Pancreas (tissue), 10 donors: Measurements from ENCODE around the gene SMU1. TPM values are rescaled to one million over a fixed set of nuclear protein-coding genes. Genes with fewer than 3 reads are reported as not detected.

Experiments
- ATAC-seq, 4 donors: fragments of 200-7000 bp; cut with Tn5 transposase; one replicate each; pipeline versions ENCODE4 v1.8.0 to v1.9.1; 2020; ENCODE audit warnings: mild to moderate bottlenecking in 4 of 4, moderate library complexity in 4 of 4
- DNase-seq, 6 donors: peaks; one replicate each; pipeline ENCODE4 v3.0.0-alpha.2; 2020
- FAIRE-seq: peaks from 2 replicates; lab custom pipeline; 2012; peaks lifted over from hg19 to GRCh38; lab: Jason Lieb, UNC
- H3K27ac ChIP-seq, 4 donors: fragments of 200-600 bp; sonication (generic); 1 replicate in 3 of 4; 2 replicates in 1 of 4; pipeline versions ENCODE4 v1.5.0 to v1.8.0; 2020
- H3K27me3 ChIP-seq, 4 donors: fragments of 200-600 bp; one replicate each; pipeline ENCODE4 v1.8.0; 2021
- H3K36me3 ChIP-seq, 3 donors: fragments of 200-600 bp; sonication (generic) in 1 of 3; one replicate each; pipeline versions ENCODE4 v1.5.0 to v1.8.0; 2020 to 2021
- H3K4me1 ChIP-seq, 3 donors: fragments of 200-600 bp; one replicate each; pipeline ENCODE4 v1.8.0; 2021
- H3K4me3 ChIP-seq, 4 donors: fragments of 200-600 bp; sonication (generic) in 2 of 4; one replicate each; pipeline versions ENCODE4 v1.5.0 to v1.8.0; 2020 to 2021
- H3K9me3 ChIP-seq, 4 donors: fragments of 200-600 bp; one replicate each; pipeline ENCODE4 v1.8.0; 2021
- WGBS, 2 donors: extraction: QIAGEN DNeasy Blood & Tissue Kit; methylation state at CpG; one replicate each; pipeline ENCODE4 v1.1.7; 2013; 5-methylcytosine and 5-hydroxymethylcytosine counted together
- intact Hi-C, 3 donors: fragments of 100-400 bp; cut with DNase I; formaldehyde crosslinking; loops; one replicate each; pipeline versions ENCODE4 v1.11.1 to v1.14.2; 2022
- polyA plus RNA-seq, 2 donors: library from polyadenylated mRNA; stranded (reverse); fragments of 200-250 nt; gene quantifications; one replicate each; pipeline ENCODE4 v1.2.3, GENCODE V29; 2013
- total RNA-seq, 6 donors: library from RNA; stranded (reverse); fragmentation: NEBNext Ultra II Directional in 4 of 6; extraction: Animal tissue kit (Norgen Biotek cat#: 25700) in 4 of 6; gene quantifications; one replicate each; pipeline versions ENCODE4 v1.2.1 to v1.2.4, GENCODE V29; 2021 to 2023
- TF ChIP-seq, protein P1 (sequence below), 4 donors: fragments of 200-600 bp; sonication (generic) in 3 of 4; IDR thresholded peaks; one replicate each; pipeline versions ENCODE4 v1.5.0 to v1.8.0; 2021; ENCODE audit warnings: antibody characterized with exemption in 4 of 4
- donor health status: healthy with polysubstance abuse.
- donor health status: DM: no; HTN: no; CAD: no; lungs with moderate emphysema.
- donor health status: DM: no; HTN: no; CAD: no.
- donor health status: control.
- donor health status: control.
- donor health status: Bipolar disorder and iron deficiency.
- donor health status: DM: yes; HTN: yes; CAD: no.
- donor health status: DM: no; HTN: no; CAD: no.
- donor health status: DM: no; HTN: no; CAD: no.
- donor health status: DM: yes; HTN: yes; CAD: no.

SMU1 gene
- total and polyA plus RNA-seq, 8 donors, result 3.5 to 10.3 (median 6.6) TPM

DNA sequence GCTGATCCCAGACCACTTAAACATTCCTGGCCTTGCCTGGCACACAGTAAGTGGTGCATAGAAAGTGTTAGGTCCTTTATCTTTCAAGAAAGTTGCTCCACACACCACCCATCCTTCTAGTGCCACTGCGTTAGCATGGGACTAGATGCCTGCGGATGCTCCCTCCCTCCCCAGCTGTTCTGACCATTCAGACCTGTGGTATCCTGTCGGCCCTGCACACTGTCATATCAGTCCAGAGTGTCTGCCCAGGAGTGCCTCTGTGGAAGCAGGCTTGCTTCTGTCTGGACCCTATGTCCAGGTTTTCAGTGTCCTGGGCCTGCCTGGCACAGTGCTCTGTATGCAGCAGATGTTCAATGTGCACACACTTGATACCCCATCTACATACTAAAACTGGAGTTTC is 38.3 kb upstream of the SMU1 start:
- FAIRE-seq, result no peak
- Histone ChIP-seq H3K4me3 (no peak overlapping the region), H3K27ac (no peak overlapping the region), H3K9me3 (no peaks in the 10 kb centered on the region), H3K4me1 (no peaks in the 10 kb centered on the region), H3K27me3 (no peaks in the 10 kb centered on the region), H3K36me3 (peaks cover 0 to 57% (median 2%) of the 10 kb centered on the region in 3 donors)
- TF ChIP-seq, protein P1, sequence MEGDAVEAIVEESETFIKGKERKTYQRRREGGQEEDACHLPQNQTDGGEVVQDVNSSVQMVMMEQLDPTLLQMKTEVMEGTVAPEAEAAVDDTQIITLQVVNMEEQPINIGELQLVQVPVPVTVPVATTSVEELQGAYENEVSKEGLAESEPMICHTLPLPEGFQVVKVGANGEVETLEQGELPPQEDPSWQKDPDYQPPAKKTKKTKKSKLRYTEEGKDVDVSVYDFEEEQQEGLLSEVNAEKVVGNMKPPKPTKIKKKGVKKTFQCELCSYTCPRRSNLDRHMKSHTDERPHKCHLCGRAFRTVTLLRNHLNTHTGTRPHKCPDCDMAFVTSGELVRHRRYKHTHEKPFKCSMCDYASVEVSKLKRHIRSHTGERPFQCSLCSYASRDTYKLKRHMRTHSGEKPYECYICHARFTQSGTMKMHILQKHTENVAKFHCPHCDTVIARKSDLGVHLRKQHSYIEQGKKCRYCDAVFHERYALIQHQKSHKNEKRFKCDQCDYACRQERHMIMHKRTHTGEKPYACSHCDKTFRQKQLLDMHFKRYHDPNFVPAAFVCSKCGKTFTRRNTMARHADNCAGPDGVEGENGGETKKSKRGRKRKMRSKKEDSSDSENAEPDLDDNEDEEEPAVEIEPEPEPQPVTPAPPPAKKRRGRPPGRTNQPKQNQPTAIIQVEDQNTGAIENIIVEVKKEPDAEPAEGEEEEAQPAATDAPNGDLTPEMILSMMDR (IDR thresholded peaks at IDR 0.05), result no peak
- WGBS, 2 donors, result 91 to 95% methylated on average over 3 of the region's 3 CpGs
- no peak for ATAC-seq
- intact Hi-C loops, result no loop called here
- DNase-seq, result peak in 1 of 6 donors; percentile 19

DNA sequence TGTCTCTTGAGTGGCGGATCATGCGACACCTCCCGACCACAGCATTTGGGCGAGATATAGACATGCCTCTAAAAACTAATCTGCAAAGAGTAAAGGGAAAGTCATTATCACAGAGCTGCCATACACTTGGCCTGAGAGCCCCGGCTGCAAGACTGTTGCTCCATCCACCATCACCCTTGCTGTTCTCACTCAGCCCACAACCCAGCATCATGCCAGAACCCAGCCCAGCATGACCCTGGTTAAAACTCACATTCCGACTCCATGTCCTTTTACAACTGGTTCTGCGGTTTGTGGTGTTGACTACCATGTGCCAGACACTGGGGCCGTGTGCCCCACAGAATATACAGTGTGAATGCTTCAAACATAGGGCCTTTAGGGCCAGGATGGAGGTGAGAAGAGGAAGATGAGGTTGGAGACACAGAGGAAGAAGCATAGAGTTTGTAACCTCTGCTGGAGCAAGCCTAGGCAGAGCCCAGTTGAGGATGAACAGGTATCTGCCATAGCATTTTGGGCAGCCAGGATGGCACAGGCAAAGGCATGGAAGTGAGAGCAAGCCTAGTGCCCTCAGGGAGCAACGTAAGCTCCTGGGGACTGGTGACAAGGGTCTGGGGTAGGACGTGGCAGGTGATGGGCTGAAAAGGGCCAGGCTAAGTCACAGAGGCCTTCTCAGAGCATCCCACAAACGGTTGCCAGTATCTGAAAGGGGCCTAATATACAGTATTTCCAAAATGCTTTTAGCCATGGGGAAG is 37.5 kb upstream of the SMU1 start:
- no peak for FAIRE-seq
- intact Hi-C loops, result no loop called here
- WGBS, 2 donors, result 90 to 92% methylated on average over 11 of the region's 11 CpGs
- no peaks in the 10 kb centered on the region for H3K4me1 ChIP-seq
- no peak overlapping the region for H3K27ac ChIP-seq
- DNase-seq, result peak in 1 of 6 donors; percentile 15
- TF ChIP-seq, protein P1 (IDR thresholded peaks at IDR 0.05), result no peak
- peaks cover 0 to 50% (median 2%) of the 10 kb centered on the region in 3 donors for H3K36me3 ChIP-seq
- no peaks in the 10 kb centered on the region for H3K9me3 ChIP-seq
- no peak overlapping the region for H3K4me3 ChIP-seq
- H3K27me3 ChIP-seq, result no peaks in the 10 kb centered on the region
- ATAC-seq, result no peak

DNA sequence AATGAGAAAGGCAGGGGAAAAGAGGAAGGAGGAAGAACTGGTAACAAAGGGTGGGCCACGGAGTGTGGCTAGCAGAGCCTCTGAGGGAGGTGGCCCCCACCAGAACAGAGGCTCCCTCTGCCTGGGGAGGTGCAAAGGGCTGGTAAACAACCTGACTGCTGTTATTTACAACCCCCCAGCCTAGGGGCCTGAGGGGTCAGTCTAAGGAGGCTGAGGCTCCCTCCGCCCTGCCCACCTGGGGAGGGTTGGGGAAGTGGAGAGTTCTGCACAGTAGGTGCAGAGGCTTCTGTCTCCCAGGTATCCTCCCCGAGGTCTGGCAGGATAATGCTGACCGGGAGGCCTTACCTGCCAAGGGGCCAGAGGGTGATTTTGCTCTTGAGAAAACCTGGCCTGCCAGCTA is 35.6 kb upstream of the SMU1 start:
- Histone ChIP-seq H3K4me1 (peaks cover 0 to 5% (median 0%) of the 10 kb centered on the region in 3 donors), H3K27ac (no peak overlapping the region), H3K27me3 (no peaks in the 10 kb centered on the region), H3K36me3 (peaks cover 0 to 41% (median 2%) of the 10 kb centered on the region in 3 donors), H3K9me3 (no peaks in the 10 kb centered on the region), H3K4me3 (no peak overlapping the region)
- DNase-seq (no peak), FAIRE-seq (no peak), ATAC-seq (no peak)
- intact Hi-C loops, result no loop called here
- TF ChIP-seq, protein P1 (IDR thresholded peaks at IDR 0.05), result no peak
- 84 to 89% methylated on average over 4 of the region's 4 CpGs for WGBS, 2 donors

DNA sequence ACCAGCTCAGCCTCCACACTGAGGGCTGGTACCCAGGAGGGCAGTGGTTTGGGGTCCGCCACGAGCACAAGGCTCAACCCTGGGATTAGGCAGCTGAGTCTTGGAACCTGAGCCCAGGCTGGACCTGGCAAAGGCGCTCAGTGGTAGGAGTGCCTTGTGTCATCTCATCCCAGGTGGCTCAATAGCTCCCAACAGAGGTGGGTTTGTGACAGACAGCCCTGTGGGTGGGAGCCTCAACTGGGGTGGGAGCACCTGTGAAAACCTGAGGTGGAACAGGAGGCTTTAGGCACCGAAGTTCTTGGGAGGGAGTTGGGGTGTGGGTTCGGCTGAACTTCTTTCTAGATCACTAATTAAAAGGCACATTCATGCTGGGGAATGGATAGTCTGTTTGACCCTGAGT is 35.2 kb upstream of the SMU1 start:
- no peak overlapping the region for H3K27ac ChIP-seq
- H3K4me1 ChIP-seq, result peaks cover 0 to 9% (median 0%) of the 10 kb centered on the region in 3 donors
- H3K9me3 ChIP-seq, result no peaks in the 10 kb centered on the region
- TF ChIP-seq, protein P1 (IDR thresholded peaks at IDR 0.05), result no peak
- ATAC-seq (no peak), FAIRE-seq (no peak), DNase-seq (no peak)
- H3K27me3 ChIP-seq, result no peaks in the 10 kb centered on the region
- peaks cover 0 to 41% (median 2%) of the 10 kb centered on the region in 3 donors for H3K36me3 ChIP-seq
- intact Hi-C loops, result no loop called here
- H3K4me3 ChIP-seq, result no peak overlapping the region
- WGBS, 2 donors, result 83 to 88% methylated on average over 5 of the region's 5 CpGs

DNA sequence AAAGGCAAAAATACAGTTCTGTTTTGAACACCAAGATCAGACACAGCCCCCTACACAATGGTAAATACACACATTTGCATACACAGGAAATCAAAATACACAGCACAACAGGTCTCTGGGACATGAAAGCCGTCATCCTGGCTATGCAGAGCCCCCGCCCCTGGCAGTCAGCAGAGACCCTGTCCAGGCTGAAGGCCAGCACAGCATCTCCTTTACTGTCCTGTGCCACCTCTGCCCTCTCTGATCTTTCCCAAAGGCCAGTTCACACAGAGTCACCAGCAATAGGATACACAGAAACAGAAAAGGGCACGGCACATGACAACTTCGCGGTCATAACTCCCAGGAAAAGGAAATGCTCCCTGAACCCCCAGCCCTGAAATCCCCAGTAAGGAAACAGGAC is 34.2 kb upstream of the SMU1 start:
- FAIRE-seq (no peak), DNase-seq (no peak), ATAC-seq (no peak)
- Histone ChIP-seq H3K27ac (no peak overlapping the region), H3K27me3 (no peaks in the 10 kb centered on the region), H3K4me3 (no peak overlapping the region), H3K9me3 (no peaks in the 10 kb centered on the region), H3K4me1 (peaks cover 0 to 9% (median 0%) of the 10 kb centered on the region in 3 donors), H3K36me3 (peaks cover 0 to 39% (median 2%) of the 10 kb centered on the region in 3 donors)
- TF ChIP-seq, protein P1 (IDR thresholded peaks at IDR 0.05), result no peak
- intact Hi-C loops, result no loop called here
- 81 to 99% methylated on average over 5 of the region's 5 CpGs for whole genome bisulfite sequencing, 2 donors
